GM23338 (cell line): ENCODE data around the gene PTGFR. TPM values are rescaled to one million over a fixed set of nuclear protein-coding genes. Genes with fewer than 3 reads are reported as not detected.

Experiments
- EZH2 ChIP-seq: fragments of 200-600 bp; sonication (generic); IDR thresholded peaks from one replicate; pipeline ENCODE4 v1.8.0; 2017; ENCODE audit warnings: antibody characterized with exemption, mild to moderate bottlenecking, low read depth; ENCODE audit not compliant: unreplicated experiment
- POLR2AphosphoS5 ChIP-seq: IDR thresholded peaks from 2 replicates; pipeline ENCODE4 v1.6.1; 2016; ENCODE audit warnings: antibody characterized with exemption, low read depth
- ZNF114 ChIP-seq: fragments of 250-450 bp; sonication (Bioruptor Pico); IDR thresholded peaks from 2 replicates; pipeline ENCODE4 v1.5.0; 2020; ENCODE audit warnings: mild to moderate bottlenecking, moderate library complexity
- polyA plus RNA-seq: library from polyadenylated mRNA; unstranded; fragments of >200 nt; fragmentation: Nextera tagmentation; extraction: Ambion mirVana; gene quantifications from 2 replicates; pipeline ENCODE4 v1.2.1, GENCODE V29; 2016
- total RNA-seq: library from RNA; depleted of rRNA; stranded (reverse); fragments of >200 nt; shearing (Covaris generic); gene quantifications from 2 replicates; pipeline ENCODE4 v1.2.3, GENCODE V29; 2014
- TF ChIP-seq, protein P1 (sequence below): fragments of 250-450 bp; sonication (Bioruptor Pico); IDR thresholded peaks from 2 replicates; pipeline ENCODE4 v1.5.0; 2020; ENCODE audit warnings: mild to moderate bottlenecking, moderate library complexity
- TF ChIP-seq, protein P2 (sequence below): IDR thresholded peaks from one replicate; pipeline ENCODE4 v1.6.1; 2018; ENCODE audit warnings: antibody characterized with exemption; ENCODE audit not compliant: unreplicated experiment

Gene PTGFR
- total and polyA plus RNA-seq, 2 experiments from 2014 or later, result 0.24 TPM; not detected in 1

DNA sequence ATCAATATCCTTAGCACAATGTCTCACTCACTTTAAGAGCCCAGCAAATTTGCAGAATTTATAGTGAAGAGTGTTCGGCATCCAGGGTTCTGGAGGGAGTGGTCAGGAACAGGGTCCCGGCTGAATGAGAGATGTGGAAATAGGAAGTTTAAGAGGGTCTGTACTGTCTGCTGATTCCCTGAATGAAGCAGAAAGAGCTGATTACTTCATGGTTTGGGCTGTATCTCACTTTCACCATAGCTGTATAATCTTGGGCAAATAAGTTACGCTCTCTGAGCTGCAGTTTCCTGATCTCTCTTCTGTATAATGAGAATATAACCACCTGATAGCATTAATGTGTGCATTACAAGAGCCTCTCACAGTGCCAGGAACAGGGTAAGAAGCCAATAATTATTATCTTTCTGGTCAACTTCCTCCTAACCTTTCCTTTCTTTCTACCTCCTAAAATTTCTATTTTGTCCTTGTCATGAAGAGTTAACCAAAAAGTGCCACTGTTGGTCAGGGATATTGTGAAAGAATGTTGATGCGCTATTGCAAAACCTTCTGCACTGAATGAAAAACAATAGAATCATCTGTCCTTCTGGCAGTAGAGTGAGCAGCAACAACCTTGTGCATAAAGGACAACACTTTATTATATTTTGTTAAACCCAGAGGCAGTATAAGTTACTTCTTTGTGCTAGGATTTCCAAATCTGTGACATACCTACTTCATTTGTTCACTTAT is 14.7 kb upstream of the PTGFR start (continued):
- TF ChIP-seq, protein P1, sequence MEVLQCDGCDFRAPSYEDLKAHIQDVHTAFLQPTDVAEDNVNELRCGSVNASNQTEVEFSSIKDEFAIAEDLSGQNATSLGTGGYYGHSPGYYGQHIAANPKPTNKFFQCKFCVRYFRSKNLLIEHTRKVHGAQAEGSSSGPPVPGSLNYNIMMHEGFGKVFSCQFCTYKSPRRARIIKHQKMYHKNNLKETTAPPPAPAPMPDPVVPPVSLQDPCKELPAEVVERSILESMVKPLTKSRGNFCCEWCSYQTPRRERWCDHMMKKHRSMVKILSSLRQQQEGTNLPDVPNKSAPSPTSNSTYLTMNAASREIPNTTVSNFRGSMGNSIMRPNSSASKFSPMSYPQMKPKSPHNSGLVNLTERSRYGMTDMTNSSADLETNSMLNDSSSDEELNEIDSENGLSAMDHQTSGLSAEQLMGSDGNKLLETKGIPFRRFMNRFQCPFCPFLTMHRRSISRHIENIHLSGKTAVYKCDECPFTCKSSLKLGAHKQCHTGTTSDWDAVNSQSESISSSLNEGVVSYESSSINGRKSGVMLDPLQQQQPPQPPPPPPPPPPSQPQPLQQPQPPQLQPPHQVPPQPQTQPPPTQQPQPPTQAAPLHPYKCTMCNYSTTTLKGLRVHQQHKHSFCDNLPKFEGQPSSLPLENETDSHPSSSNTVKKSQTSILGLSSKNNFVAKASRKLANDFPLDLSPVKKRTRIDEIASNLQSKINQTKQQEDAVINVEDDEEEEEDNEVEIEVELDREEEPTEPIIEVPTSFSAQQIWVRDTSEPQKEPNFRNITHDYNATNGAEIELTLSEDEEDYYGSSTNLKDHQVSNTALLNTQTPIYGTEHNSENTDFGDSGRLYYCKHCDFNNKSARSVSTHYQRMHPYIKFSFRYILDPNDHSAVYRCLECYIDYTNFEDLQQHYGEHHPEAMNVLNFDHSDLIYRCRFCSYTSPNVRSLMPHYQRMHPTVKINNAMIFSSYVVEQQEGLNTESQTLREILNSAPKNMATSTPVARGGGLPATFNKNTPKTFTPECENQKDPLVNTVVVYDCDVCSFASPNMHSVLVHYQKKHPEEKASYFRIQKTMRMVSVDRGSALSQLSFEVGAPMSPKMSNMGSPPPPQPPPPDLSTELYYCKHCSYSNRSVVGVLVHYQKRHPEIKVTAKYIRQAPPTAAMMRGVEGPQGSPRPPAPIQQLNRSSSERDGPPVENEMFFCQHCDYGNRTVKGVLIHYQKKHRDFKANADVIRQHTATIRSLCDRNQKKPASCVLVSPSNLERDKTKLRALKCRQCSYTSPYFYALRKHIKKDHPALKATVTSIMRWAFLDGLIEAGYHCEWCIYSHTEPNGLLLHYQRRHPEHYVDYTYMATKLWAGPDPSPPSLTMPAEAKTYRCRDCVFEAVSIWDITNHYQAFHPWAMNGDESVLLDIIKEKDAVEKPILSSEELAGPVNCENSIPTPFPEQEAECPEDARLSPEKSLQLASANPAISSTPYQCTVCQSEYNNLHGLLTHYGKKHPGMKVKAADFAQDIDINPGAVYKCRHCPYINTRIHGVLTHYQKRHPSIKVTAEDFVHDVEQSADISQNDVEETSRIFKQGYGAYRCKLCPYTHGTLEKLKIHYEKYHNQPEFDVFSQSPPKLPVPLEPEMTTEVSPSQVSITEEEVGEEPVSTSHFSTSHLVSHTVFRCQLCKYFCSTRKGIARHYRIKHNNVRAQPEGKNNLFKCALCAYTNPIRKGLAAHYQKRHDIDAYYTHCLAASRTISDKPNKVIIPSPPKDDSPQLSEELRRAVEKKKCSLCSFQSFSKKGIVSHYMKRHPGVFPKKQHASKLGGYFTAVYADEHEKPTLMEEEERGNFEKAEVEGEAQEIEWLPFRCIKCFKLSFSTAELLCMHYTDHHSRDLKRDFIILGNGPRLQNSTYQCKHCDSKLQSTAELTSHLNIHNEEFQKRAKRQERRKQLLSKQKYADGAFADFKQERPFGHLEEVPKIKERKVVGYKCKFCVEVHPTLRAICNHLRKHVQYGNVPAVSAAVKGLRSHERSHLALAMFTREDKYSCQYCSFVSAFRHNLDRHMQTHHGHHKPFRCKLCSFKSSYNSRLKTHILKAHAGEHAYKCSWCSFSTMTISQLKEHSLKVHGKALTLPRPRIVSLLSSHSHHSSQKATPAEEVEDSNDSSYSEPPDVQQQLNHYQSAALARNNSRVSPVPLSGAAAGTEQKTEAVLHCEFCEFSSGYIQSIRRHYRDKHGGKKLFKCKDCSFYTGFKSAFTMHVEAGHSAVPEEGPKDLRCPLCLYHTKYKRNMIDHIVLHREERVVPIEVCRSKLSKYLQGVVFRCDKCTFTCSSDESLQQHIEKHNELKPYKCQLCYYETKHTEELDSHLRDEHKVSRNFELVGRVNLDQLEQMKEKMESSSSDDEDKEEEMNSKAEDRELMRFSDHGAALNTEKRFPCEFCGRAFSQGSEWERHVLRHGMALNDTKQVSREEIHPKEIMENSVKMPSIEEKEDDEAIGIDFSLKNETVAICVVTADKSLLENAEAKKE (CRISPR knock-in tag), result no peak
- TF ChIP-seq POLR2AphosphoS5, result no peak
- TF ChIP-seq, protein P2, sequence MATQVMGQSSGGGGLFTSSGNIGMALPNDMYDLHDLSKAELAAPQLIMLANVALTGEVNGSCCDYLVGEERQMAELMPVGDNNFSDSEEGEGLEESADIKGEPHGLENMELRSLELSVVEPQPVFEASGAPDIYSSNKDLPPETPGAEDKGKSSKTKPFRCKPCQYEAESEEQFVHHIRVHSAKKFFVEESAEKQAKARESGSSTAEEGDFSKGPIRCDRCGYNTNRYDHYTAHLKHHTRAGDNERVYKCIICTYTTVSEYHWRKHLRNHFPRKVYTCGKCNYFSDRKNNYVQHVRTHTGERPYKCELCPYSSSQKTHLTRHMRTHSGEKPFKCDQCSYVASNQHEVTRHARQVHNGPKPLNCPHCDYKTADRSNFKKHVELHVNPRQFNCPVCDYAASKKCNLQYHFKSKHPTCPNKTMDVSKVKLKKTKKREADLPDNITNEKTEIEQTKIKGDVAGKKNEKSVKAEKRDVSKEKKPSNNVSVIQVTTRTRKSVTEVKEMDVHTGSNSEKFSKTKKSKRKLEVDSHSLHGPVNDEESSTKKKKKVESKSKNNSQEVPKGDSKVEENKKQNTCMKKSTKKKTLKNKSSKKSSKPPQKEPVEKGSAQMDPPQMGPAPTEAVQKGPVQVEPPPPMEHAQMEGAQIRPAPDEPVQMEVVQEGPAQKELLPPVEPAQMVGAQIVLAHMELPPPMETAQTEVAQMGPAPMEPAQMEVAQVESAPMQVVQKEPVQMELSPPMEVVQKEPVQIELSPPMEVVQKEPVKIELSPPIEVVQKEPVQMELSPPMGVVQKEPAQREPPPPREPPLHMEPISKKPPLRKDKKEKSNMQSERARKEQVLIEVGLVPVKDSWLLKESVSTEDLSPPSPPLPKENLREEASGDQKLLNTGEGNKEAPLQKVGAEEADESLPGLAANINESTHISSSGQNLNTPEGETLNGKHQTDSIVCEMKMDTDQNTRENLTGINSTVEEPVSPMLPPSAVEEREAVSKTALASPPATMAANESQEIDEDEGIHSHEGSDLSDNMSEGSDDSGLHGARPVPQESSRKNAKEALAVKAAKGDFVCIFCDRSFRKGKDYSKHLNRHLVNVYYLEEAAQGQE, result no peak
- TF ChIP-seq EZH2, result no peak
- no peak for TF ChIP-seq ZNF114 (CRISPR knock-in tag)
